ENCODE measurements around the gene STRA6.

Gene STRA6

GRCh38 chr15:74243431-74243830 is 40.8 kb upstream of the STRA6 start:
- H3K4me3 ChIP-seq (ENCODE audit: low read depth, low read length) = no peak overlapping the region
- no peak for TF ChIP-seq CTCF (IDR thresholded peaks at IDR 0.05; ENCODE audit: low read depth, low read length, missing control alignments)
- no peak for DNase-seq (ENCODE audit: low read depth)

- no peak for TF ChIP-seq CTCF (IDR thresholded peaks at IDR 0.05; ENCODE audit: low read depth, low read length, missing control alignments)
- DNase-seq (ENCODE audit: low read depth) = no peak
Measured at GRCh38 chr15:74242441-74243185, 40.0 kb upstream of the STRA6 start.

GRCh38 chr15:74240897-74241614 is 38.5 kb upstream of the STRA6 start:
- TF ChIP-seq CTCF (IDR thresholded peaks at IDR 0.05; ENCODE audit: low read depth, low read length, missing control alignments) = no peak
- DNase-seq (ENCODE audit: low read depth) = no peak
- no peak overlapping the region for H3K4me3 ChIP-seq (ENCODE audit: low read depth, low read length)

More at GRCh38 chr15:74242441-74243185, 40.0 kb upstream of the STRA6 start:
- no peak overlapping the region for H3K4me3 ChIP-seq (ENCODE audit: low read depth, low read length)

- TF ChIP-seq CTCF (IDR thresholded peaks at IDR 0.05; ENCODE audit: low read depth, low read length, missing control alignments) = peak; percentile 5
- H3K4me3 ChIP-seq (ENCODE audit: low read depth, low read length) = no peak overlapping the region
Measured at GRCh38 chr15:74240002-74240568, 37.5 kb upstream of the STRA6 start.

GRCh38 chr15:74239051-74239705 is 36.6 kb upstream of the STRA6 start:
- no peak overlapping the region for H3K4me3 ChIP-seq (ENCODE audit: low read depth, low read length)
- no peak for DNase-seq (ENCODE audit: low read depth)
- no peak for TF ChIP-seq CTCF (IDR thresholded peaks at IDR 0.05; ENCODE audit: low read depth, low read length, missing control alignments)

More at GRCh38 chr15:74240002-74240568, 37.5 kb upstream of the STRA6 start:
- no peak for DNase-seq (ENCODE audit: low read depth)

- no peak within 1 kb of the TSS for H3K4me3 ChIP-seq (ENCODE audit: low read depth, low read length)
- DNase-seq (ENCODE audit: low read depth) = peak; percentile 67
- TF ChIP-seq CTCF (IDR thresholded peaks at IDR 0.05; ENCODE audit: low read depth, low read length, missing control alignments) = no peak
Measured at GRCh38 chr15:74235962-74236361, 33.4 kb upstream of the STRA6 start, which contains the start of gene CCDC33. Gene CCDC33, plus strand, starts transcription at chr15:74236326. Its CDS starts 394 bp downstream, at chr15:74236720.

Measured in GM12864 (cell line).